AG10803 (cell line): ENCODE data around the gene ADD3.
A peak's percentile ranks its signal among the peaks of the same experiment; 100 is the strongest.
"Not testable (repeated sequence)": the region's sequence is repeated elsewhere in the genome, so short reads cannot be mapped to it uniquely, and the experiment has no call there.

ENCODE experiments used
- DNase-seq: peaks from one replicate; pipeline ENCODE4 v3.0.0; 2010; ENCODE audit warnings: low read depth
- H3K4me3 ChIP-seq: 2 replicates; pipeline ENCODE4 v1.5.1; 2011; ENCODE audit warnings: mild to moderate bottlenecking, low read length, control low read depth
- TF ChIP-seq, protein P1 (sequence below): conservative IDR thresholded peaks from 2 replicates; pipeline ENCODE4 v1.5.1; 2011; ENCODE audit warnings: mild to moderate bottlenecking, low read length, control low read depth, inconsistent platforms

ADD3 gene

GRCh38 chr10:109978481-109978880 is 29.3 kb upstream of the ADD3 start:
- TF ChIP-seq, protein P1, sequence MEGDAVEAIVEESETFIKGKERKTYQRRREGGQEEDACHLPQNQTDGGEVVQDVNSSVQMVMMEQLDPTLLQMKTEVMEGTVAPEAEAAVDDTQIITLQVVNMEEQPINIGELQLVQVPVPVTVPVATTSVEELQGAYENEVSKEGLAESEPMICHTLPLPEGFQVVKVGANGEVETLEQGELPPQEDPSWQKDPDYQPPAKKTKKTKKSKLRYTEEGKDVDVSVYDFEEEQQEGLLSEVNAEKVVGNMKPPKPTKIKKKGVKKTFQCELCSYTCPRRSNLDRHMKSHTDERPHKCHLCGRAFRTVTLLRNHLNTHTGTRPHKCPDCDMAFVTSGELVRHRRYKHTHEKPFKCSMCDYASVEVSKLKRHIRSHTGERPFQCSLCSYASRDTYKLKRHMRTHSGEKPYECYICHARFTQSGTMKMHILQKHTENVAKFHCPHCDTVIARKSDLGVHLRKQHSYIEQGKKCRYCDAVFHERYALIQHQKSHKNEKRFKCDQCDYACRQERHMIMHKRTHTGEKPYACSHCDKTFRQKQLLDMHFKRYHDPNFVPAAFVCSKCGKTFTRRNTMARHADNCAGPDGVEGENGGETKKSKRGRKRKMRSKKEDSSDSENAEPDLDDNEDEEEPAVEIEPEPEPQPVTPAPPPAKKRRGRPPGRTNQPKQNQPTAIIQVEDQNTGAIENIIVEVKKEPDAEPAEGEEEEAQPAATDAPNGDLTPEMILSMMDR, result peak; percentile 88
- peak; percentile 62 for DNase-seq
- no peak overlapping the region for H3K4me3 ChIP-seq

- DNase-seq, result no peak
- no peak overlapping the region for H3K4me3 ChIP-seq
- TF ChIP-seq, protein P1, result no peak
Measured at GRCh38 chr10:109979215-109979614, 28.6 kb upstream of the ADD3 start.

- TF ChIP-seq, protein P1, result no peak
- DNase-seq, result peak; percentile 71
- H3K4me3 ChIP-seq, result no peak overlapping the region
Measured at GRCh38 chr10:109981650-109982049, 26.1 kb upstream of the ADD3 start.

DNA sequence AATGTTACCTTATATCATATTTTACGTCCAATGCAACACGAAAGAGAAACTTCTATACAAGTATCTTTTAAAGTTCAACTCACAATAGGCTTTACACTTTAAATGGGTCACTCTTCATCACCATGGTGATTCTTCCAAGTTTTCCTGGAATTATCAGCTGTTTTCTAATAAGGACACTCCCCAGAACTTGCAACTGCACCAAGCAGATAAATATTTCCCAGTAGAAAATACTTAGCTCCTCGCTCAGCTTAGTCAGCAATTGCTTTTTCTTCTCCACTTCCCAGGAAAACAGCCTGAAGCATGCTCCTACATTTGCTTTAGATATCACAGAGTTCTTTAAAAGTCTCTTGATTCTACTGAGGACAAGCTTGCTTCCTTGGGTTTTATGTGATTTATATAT is 25.7 kb upstream of the ADD3 start:
- H3K4me3 ChIP-seq, result no peak overlapping the region
- DNase-seq, result peak; percentile 34

GRCh38 chr10:109982812-109983211 is 25.0 kb upstream of the ADD3 start:
- TF ChIP-seq, protein P1, result no peak

More for the DNA sequence above, 25.7 kb upstream of the ADD3 start:
- TF ChIP-seq, protein P1, result no peak

DNA sequence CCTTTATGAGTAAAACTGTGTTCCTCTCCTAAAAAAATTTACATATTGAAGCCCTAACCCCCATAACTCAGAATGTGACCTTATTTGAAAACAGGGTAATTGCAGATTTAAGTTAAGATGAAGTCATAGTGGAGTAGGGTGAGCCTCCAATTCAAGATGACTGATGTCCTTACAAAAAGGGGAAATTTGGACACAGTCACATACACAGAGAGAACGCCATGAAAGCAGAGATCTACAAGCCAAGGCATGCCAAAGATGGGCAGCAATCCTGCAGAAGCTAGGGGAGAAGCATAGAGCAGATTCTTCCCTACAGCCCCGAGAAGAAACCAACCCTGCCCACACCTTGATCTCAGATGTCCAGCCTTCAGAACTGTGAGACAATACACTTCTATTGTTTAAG is 23.8 kb upstream of the ADD3 start:
- no peak for DNase-seq
- TF ChIP-seq, protein P1, result no peak
- no peak overlapping the region for H3K4me3 ChIP-seq

More at GRCh38 chr10:109982812-109983211, 25.0 kb upstream of the ADD3 start:
- no peak overlapping the region for H3K4me3 ChIP-seq
- no peak for DNase-seq

DNA sequence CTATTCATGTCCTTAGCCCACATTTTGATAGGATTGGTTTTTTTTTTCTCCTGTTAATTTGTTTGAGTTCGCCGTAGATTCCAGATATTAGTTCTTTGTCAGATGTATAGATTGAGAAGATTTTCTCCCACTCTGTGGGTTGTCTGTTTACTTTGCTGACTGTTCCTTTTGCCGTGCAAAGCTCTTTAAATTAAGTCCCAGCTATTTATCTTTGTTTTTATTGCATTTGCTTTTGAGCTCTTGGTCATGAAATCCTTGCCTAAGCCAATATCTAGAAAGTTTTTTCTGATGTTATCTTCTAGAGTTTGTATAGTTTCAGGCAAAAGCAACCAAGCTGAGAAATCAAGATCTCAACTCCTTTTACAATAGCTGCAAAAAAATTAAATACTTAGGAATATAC is 22.0 kb upstream of the ADD3 start:
- not testable (repeated sequence) for DNase-seq, H3K4me3 ChIP-seq
